Stimulated activated CD8-positive, alpha-beta memory T cell treated with anti-CD3 and anti-CD28 coated beads, Interleukin-4, amount 100 ng/mL, for 48 hours (primary cell): ENCODE data around the gene EREG.
A peak's percentile ranks its signal among the peaks of the same experiment; 100 is the strongest.
"Not testable (repeated sequence)": the region's sequence is repeated elsewhere in the genome, so short reads cannot be mapped to it uniquely, and the experiment has no call there.

Source experiments
- DNase-seq: peaks from one replicate; pipeline ENCODE4 v3.0.0-alpha.2; 2020

Gene EREG, protein sequence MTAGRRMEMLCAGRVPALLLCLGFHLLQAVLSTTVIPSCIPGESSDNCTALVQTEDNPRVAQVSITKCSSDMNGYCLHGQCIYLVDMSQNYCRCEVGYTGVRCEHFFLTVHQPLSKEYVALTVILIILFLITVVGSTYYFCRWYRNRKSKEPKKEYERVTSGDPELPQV

GRCh38 chr4:74364652-74365491 is at the start of gene EREG:
Gene EREG (plus strand): TSS chr4:74365145. CDS start chr4:74365309, 164 bp downstream.
- peak; percentile 32 for DNase-seq

DNA sequence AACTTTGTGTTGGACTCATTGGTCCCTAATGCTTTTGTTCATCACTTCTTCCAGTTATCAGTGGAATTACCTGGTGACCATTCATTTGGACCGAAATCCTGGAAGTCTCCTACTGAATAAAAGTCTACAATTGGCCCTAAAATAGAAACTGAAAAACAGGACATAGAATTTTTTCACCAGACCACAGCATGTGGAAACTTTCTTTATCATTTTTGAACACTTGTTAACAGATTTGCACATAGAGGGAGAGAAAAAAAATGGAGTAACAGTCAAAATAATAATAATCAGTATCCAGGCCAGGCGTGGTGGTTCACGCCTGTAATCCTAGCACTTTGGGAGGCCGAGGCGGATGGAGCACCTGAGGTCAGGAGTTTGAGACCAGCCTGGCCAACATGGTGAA is 49.6 kb upstream of the EREG start:
- no peak for DNase-seq

GRCh38 chr4:74316397-74316796 is 48.5 kb upstream of the EREG start:
- DNase-seq, result no peak

- DNase-seq, result no peak
Measured at GRCh38 chr4:74317616-74318246, 47.2 kb upstream of the EREG start.

GRCh38 chr4:74318276-74318675 is 46.7 kb upstream of the EREG start:
- no peak for DNase-seq

DNA sequence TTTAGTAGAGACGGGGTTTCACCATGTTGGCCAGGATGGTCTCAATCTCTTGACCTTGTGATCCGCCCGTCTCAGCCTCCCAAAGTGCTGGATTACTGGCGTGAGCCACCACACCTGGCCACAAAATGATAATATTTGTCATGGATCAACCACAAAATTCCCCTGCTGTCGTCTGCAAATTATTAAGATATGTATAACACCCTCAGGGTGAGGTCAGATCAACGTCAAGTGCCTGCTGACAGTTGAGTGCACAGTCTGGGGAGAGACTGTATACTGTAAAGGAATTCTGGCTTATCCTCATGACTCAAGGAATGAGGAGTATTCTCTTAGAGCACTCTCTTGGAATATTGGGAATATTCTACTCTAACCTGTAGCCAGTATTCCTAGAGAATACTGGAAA is 45.5 kb upstream of the EREG start:
- DNase-seq, result no peak

DNA sequence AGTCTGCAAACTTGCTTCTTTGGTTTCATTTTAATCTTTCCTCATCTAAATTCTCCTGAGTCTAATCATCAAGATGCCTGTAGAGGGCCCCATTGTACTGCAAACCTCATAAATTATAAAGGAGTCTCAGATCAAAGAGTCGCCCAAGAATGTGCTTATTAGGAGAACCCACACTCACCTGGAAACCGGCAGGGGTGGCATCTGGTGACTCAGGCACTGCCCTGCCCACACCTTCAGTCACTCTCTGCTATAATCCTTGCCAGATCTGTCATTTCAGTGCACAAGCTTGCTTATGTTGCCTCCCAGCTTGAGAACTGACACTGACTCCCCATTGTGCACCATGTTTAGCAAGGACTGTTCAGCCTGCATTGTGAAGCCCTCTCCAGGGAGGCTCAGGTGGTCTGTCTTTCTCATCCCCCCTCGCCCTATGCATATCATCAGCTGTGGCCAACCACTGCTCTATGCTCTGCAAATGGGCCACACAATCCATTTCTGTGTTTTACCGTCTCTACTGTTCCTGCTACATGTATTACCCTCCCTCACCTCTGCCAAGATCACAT is 44.3 kb upstream of the EREG start:
- DNase-seq, result peak; percentile 27

DNA sequence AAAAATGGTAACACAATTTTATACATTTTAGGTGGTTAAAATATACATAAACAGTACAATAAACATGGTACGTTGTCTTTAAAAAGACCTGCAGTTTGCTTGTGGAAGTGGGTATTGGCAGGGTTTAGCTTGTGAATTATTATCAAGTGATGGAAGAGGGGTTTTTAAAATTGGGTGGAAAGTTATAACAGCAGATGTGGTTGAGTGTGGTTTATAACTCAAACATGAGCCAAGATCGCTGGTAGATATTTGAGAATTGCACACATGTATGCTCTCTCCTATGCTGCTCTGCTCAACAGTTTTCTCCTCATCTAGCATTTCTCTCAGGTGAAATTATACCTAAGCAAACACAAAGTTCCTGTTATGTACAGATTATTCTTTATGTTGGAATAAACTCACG is 42.6 kb upstream of the EREG start:
- DNase-seq, result no peak

- DNase-seq, result no peak
Measured at GRCh38 chr4:74323663-74324062, 41.3 kb upstream of the EREG start.

- DNase-seq, result no peak
Measured at GRCh38 chr4:74324262-74324661, 40.7 kb upstream of the EREG start.

DNA sequence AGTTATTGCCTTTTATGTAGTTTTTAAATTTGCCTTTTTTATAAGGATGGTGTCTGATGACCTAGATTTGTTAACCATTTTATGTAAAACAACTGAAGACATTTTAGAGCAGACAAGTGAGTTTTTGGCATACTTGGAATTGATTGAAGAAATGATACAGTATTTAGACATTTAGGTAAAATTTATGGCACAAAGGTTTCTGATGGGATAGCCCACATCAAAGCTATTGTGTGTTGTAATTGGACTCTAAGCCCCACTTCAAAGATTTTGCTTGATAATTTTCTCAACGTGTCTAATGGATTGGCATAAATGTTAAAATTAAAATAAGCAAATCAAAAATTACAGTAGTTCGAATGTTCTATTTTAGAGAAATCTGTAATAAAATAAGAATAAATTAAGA is 39.1 kb upstream of the EREG start:
- DNase-seq, result no peak

GRCh38 chr4:74327762-74328161 is 37.2 kb upstream of the EREG start:
- no peak for DNase-seq

DNA sequence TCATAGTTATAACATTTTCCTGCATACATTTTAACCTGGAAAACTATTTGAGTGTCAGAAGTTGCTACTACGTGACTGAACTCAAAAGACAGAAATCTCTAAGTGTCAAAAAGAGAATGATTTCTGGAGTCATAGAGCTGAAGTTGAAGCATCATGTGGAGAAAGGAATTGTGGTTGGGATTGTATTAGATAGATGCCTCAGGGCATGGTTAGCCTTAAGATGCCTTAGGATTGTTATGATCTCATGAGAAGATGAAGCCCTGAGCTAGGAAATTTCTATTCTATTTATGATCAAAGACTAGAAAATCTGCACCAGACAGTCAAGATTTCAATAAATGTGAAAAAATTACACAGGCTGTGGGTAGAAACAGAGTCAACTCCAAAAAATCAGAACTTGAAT is 36.4 kb upstream of the EREG start:
- no peak for DNase-seq

DNA sequence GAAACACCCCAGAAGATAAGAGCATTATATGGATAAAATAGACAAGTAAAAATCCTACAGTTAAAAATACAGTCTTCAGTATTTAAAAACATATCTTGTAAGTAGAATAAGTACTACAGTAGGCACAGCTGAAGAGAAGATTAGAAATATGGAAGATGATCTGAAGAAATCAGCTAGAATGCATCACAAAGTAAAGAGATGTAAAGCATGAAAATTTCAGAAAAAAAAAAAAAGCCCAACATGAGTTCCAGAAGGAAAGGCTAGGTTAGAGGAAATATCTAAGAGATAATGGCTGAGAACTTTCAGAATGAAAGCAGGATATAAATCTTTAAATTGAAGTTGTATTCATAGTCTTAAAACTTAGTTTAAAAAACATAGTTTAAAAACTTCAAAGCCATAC is 35.6 kb upstream of the EREG start:
- no peak for DNase-seq

DNA sequence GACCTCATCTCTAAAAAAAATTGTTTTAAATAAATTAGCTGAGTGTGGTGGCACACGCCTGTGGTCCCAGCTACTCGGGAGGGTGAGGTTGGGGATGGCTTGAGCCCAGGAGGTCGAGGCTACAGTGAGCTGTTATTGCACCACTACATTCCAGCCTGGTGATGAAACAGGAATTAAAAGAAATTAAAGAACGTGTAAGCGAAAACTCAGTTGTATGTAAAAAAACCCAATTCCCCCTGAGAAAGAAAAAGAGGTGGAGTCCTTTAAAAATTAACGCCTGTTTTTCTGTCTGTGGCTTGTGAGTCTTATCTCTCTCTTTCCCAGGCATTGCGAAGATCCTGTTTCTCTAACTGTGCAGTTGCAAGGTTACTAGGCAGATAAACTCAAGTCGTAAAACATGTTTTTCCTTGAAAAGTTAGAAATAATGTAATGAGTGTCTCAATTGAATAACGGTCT is 34.6 kb upstream of the EREG start:
- no peak for DNase-seq

DNA sequence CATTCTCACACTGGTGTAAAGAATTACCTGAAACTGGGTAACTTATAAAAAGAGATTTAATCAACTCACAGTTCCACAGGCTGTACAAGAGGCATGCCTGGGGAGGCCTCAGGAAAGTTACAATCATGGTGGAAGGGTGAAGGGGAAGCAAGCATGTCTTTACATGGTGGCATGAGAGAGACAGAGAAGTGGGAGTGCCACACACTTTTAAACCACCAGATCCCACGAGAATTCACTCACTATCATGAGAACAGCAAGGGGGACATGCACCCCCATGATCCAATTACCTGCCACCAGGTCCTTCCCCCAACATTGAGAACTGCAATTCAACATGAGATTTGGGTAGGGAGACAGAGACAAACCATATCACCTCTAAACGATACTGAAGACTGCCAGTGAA is 33.7 kb upstream of the EREG start:
- DNase-seq, result no peak

- no peak for DNase-seq
Measured at GRCh38 chr4:74331944-74332343, 33.0 kb upstream of the EREG start.

GRCh38 chr4:74334636-74335035 is 30.3 kb upstream of the EREG start:
- DNase-seq, result no peak

GRCh38 chr4:74335341-74336021 is 29.5 kb upstream of the EREG start:
- no peak for DNase-seq

DNA sequence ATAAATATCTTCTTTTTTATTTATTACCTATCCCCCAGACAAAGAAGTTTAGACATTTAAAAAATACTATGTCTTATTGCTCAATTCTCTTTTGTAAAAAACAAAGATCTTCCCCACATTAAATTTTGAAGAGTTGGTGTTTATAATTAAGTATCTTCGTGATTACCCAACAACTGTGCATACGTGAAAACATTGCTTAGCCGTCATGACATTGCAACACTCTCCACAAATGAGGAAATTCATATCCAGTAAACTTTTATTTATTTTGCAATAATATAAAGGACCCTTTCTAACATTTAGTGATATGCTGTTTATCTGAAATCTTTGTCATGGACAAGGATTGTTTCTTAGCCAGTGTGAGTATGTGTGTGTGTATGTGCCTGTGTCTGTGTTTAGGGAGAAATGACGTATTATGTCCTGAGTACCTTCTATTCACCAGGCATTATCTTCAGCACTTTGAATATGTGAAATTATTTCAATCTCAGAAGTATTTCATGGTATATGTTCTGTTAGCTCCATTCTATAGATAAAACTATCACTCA is 26.1 kb upstream of the EREG start:
- no peak for DNase-seq

DNA sequence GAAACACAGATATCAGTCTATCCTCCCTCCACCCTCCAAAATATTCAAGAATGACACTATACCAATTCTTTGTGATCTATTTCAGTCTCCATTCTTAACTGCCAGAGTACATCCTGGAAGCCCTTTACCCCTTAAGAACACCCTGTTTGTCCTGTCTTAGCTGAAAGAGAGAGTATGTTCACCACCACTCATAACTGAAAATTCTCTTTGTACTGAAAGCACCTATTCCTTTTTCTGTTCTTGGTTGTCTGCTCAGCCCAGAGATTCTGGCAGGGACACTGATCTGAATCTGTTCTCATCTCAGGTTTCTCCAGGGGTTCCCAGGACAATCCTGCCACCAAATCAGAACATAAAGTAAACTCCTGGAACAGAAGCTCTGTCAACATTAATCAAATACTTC is 25.4 kb upstream of the EREG start:
- DNase-seq, result no peak

- not testable (repeated sequence) for DNase-seq
Measured at GRCh38 chr4:74340421-74340820, 24.5 kb upstream of the EREG start.

GRCh38 chr4:74344031-74344430 is 20.9 kb upstream of the EREG start:
- DNase-seq, result no peak
